Naive thymus-derived CD4-positive, alpha-beta T cell (primary cell): ENCODE measurements around the gene CLRN3. TPM values are rescaled to one million over a fixed set of nuclear protein-coding genes. Genes with fewer than 3 reads are reported as not detected.

ENCODE experiments used
- ATAC-seq: fragments of 150-1000 bp; cut with Tn5 transposase; 2 replicates; pipeline ENCODE4 v1.10.0; 2021; ENCODE audit warnings: mild to moderate bottlenecking, moderate library complexity
- CTCF ChIA-PET: fragments of 350-600 bp; sonication (Branson Sonifier 250); formaldehyde crosslinking; loops from one replicate; lab custom pipeline; 2021; ENCODE audit warnings: antibody characterized with exemption; lab: Charles Lee
- POLR2A ChIA-PET: fragments of 350-600 bp; sonication (Branson Sonifier 250); formaldehyde crosslinking; loops from one replicate; lab custom pipeline; 2021; ENCODE audit warnings: antibody characterized with exemption, inconsistent platforms; lab: Charles Lee
- DNase-seq, 9 donors: peaks; one replicate each; pipeline versions ENCODE4 v3.0.0 to v3.0.0-alpha.2; 2020 to 2022; ENCODE audit warnings: mixed read lengths in 1 of 9
- H3K27ac ChIP-seq: one replicate; pipeline ENCODE4 v1.7.0; 2013; ENCODE audit warnings: mild to moderate bottlenecking, low read depth, low read length, moderate library complexity
- H3K27me3 ChIP-seq, 2 donors: one replicate each; pipeline ENCODE4 v1.7.0; 2013; ENCODE audit warnings: low read length in 2 of 2, mild to moderate bottlenecking in 2 of 2, moderate library complexity in 2 of 2; ENCODE audit not compliant: control insufficient read depth in 2 of 2, insufficient read depth in 2 of 2
- H3K36me3 ChIP-seq, 3 experiments: 1 replicate in 2 of 3; 2 replicates in 1 of 3; pipeline ENCODE4 v1.7.0; 2013; ENCODE audit warnings: low read length in 3 of 3, mild to moderate bottlenecking in 3 of 3, moderate library complexity in 1 of 3; ENCODE audit not compliant: insufficient read depth in 3 of 3, control insufficient read depth in 2 of 3
- H3K4me1 ChIP-seq, 2 donors: one replicate each; pipeline ENCODE4 v1.7.0; 2013; ENCODE audit warnings: low read length in 2 of 2, mild to moderate bottlenecking in 2 of 2, moderate library complexity in 1 of 2; ENCODE audit not compliant: control insufficient read depth in 2 of 2, insufficient read depth in 2 of 2
- H3K4me3 ChIP-seq: 2 replicates; pipeline ENCODE4 v1.7.0; 2013; ENCODE audit warnings: mild to moderate bottlenecking, low read length
- H3K9me3 ChIP-seq, 3 experiments: 1 replicate in 2 of 3; 2 replicates in 1 of 3; pipeline ENCODE4 v1.7.0; 2013; ENCODE audit warnings: low read length in 3 of 3; ENCODE audit not compliant: control insufficient read depth in 2 of 3
- H3K27ac Mint-ChIP-seq, 9 donors: one replicate each; pipeline ENCODE4 v1.8.0; 2020 to 2022; ENCODE audit warnings: mixed read lengths in 9 of 9, mild to moderate bottlenecking in 8 of 9, moderate library complexity in 5 of 9, inconsistent platforms in 2 of 9
- H3K27me3 Mint-ChIP-seq, 5 donors: one replicate each; pipeline ENCODE4 v1.8.0; 2021 to 2022; ENCODE audit warnings: mixed read lengths in 5 of 5, mild to moderate bottlenecking in 1 of 5
- H3K36me3 Mint-ChIP-seq, 5 donors: one replicate each; pipeline ENCODE4 v1.8.0; 2020 to 2022; ENCODE audit warnings: mixed read lengths in 5 of 5, mild to moderate bottlenecking in 3 of 5, inconsistent platforms in 1 of 5
- H3K4me1 Mint-ChIP-seq, 7 donors: one replicate each; pipeline ENCODE4 v1.8.0; 2020 to 2022; ENCODE audit warnings: mixed read lengths in 7 of 7, mild to moderate bottlenecking in 3 of 7, inconsistent platforms in 1 of 7
- H3K4me3 Mint-ChIP-seq, 10 donors: one replicate each; pipeline ENCODE4 v1.8.0; 2020 to 2022; ENCODE audit warnings: mild to moderate bottlenecking in 10 of 10, mixed read lengths in 10 of 10, moderate library complexity in 6 of 10, inconsistent platforms in 2 of 10
- H3K9me3 Mint-ChIP-seq, 11 donors: one replicate each; pipeline ENCODE4 v1.8.0; 2020 to 2022; ENCODE audit warnings: mixed read lengths in 11 of 11, mild to moderate bottlenecking in 4 of 11, inconsistent platforms in 1 of 11, moderate library complexity in 1 of 11
- intact Hi-C, 2 donors: fragments of 100-400 bp; cut with micrococcal nuclease; formaldehyde crosslinking; loops; one replicate each; pipeline ENCODE4 v1.15.1; 2023
- polyA plus RNA-seq, 2 donors: library from polyadenylated mRNA; unstranded; fragments of 300-500 nt; fragmentation: Illumina TruSeq; gene quantifications; one replicate each; pipeline ENCODE4 v1.2.3, GENCODE V29; 2021
- total RNA-seq, 6 experiments: library from RNA in 5 of 6; stranded (reverse) in 5 of 6; gene quantifications; 1 replicate in 5 of 6; 2 replicates in 1 of 6; pipeline ENCODE4 v1.2.3 and lab custom pipeline; 2021 to 2026

CLRN3 gene
- total and polyA plus RNA-seq, 7 experiments from 2014 or later = not detected

- ATAC-seq (no peak), DNase-seq (no peak)
- no peaks in the 10 kb centered on the region for H3K4me1 ChIP-seq
- H3K4me3 Mint-ChIP-seq = no peak overlapping the region
- H3K27ac Mint-ChIP-seq = no peak overlapping the region
- intact Hi-C loops = no loop called here
- H3K27ac ChIP-seq = no peak overlapping the region
- H3K4me1 Mint-ChIP-seq = peaks cover 0 to 2% (median 0%) of the 10 kb centered on the region in 7 donors
- no peaks in the 10 kb centered on the region for H3K27me3 ChIP-seq
- no peaks in the 10 kb centered on the region for H3K9me3 ChIP-seq
- no peaks in the 10 kb centered on the region for H3K36me3 Mint-ChIP-seq
- ChIA-PET CTCF (no interaction called here), POLR2A (no interaction called here)
- H3K4me3 ChIP-seq = no peak overlapping the region
- no peaks in the 10 kb centered on the region for H3K36me3 ChIP-seq
- peaks cover 0 to 3% (median 0%) of the 10 kb centered on the region in 11 donors for H3K9me3 Mint-ChIP-seq
- peaks cover 0 to 18% (median 7%) of the 10 kb centered on the region in 5 donors for H3K27me3 Mint-ChIP-seq
These were observed 41.6 kb upstream of the CLRN3 start for GRCh38 chr10:127934383-127934782.

DNA sequence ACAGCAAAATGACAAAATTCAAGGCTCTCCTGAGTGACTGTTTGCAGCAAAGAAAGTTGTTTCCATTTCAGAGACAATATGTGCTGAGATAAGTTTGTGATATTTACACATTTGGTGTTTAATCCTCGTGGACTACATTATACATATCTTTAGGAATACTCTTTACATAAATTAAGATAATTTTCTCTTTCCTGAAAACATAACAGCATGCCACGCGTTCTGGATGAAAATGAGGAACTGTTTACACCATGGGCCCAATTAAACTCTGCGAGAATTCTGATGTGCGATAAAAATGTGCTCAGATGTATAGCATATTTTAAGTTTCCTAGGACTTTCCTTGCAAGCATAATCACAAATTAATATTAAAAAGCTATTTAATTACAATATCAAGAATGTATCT, 40.5 kb upstream of the CLRN3 start:
- POLR2A ChIA-PET = no interaction called here
- intact Hi-C loops = no loop called here
- H3K4me1 Mint-ChIP-seq = peaks cover 0 to 2% (median 0%) of the 10 kb centered on the region in 7 donors
- H3K36me3 Mint-ChIP-seq = no peaks in the 10 kb centered on the region
- no peak overlapping the region for H3K27ac ChIP-seq
- H3K4me3 Mint-ChIP-seq = no peak overlapping the region
- peaks cover 0 to 3% (median 0%) of the 10 kb centered on the region in 11 donors for H3K9me3 Mint-ChIP-seq
- no peak overlapping the region for H3K27ac Mint-ChIP-seq
- DNase-seq = no peak
- CTCF ChIA-PET = no interaction called here
- no peaks in the 10 kb centered on the region for H3K27me3 ChIP-seq
- H3K4me3 ChIP-seq = no peak overlapping the region
- peaks cover 0 to 16% (median 3%) of the 10 kb centered on the region in 5 donors for H3K27me3 Mint-ChIP-seq
- no peaks in the 10 kb centered on the region for H3K9me3 ChIP-seq
- H3K36me3 ChIP-seq = no peaks in the 10 kb centered on the region
- H3K4me1 ChIP-seq = no peaks in the 10 kb centered on the region
- ATAC-seq = no peak

DNA sequence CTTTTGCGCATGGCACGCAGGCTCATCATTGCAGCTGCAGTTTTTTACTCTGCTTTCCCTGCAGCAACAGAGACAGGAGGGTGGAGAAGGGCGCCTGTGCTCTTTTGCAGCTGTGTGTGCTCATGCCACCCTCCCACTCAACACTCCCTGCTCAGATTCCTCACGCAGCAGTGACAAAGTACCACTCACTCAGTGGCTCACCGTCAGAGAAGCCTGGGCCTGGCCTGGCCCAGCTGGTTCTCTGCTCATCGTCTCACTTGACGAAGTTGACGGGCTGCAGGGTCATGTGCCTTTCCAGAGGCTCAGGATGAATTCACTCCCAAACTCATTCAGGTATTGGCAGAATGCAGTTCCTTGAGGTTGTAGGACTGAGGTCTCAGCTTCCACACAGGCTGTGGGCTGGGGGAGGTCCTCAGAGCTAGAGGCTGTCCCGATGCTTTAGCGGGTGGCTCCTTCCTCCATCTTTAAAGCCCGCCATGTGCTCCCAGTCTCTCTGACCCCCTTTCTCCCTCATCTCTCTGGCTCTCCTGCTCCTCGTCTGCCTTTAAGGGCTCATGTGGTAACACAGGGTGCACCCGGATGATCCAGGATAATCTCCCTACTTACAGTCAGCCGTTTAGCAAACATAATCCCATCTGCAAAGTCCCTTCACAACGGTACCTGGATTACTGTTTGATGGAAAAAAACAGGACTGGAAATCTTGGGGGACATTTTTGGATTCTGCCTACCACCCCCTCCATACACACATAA, 40.0 kb upstream of the CLRN3 start:
- H3K9me3 ChIP-seq = no peaks in the 10 kb centered on the region
- peaks cover 0 to 13% (median 3%) of the 10 kb centered on the region in 5 donors for H3K27me3 Mint-ChIP-seq
- H3K36me3 ChIP-seq = no peaks in the 10 kb centered on the region
- H3K36me3 Mint-ChIP-seq = no peaks in the 10 kb centered on the region
- H3K4me3 ChIP-seq = no peak overlapping the region
- peaks cover 0 to 2% (median 0%) of the 10 kb centered on the region in 7 donors for H3K4me1 Mint-ChIP-seq
- H3K27me3 ChIP-seq = no peaks in the 10 kb centered on the region
- ChIA-PET POLR2A (no interaction called here), CTCF (no interaction called here)
- no peak for DNase-seq
- no peak overlapping the region for H3K27ac Mint-ChIP-seq
- intact Hi-C loops = no loop called here
- H3K9me3 Mint-ChIP-seq = peaks cover 0 to 3% (median 0%) of the 10 kb centered on the region in 11 donors
- H3K4me1 ChIP-seq = no peaks in the 10 kb centered on the region
- H3K4me3 Mint-ChIP-seq = no peak overlapping the region
- ATAC-seq = no peak
- no peak overlapping the region for H3K27ac ChIP-seq

DNA sequence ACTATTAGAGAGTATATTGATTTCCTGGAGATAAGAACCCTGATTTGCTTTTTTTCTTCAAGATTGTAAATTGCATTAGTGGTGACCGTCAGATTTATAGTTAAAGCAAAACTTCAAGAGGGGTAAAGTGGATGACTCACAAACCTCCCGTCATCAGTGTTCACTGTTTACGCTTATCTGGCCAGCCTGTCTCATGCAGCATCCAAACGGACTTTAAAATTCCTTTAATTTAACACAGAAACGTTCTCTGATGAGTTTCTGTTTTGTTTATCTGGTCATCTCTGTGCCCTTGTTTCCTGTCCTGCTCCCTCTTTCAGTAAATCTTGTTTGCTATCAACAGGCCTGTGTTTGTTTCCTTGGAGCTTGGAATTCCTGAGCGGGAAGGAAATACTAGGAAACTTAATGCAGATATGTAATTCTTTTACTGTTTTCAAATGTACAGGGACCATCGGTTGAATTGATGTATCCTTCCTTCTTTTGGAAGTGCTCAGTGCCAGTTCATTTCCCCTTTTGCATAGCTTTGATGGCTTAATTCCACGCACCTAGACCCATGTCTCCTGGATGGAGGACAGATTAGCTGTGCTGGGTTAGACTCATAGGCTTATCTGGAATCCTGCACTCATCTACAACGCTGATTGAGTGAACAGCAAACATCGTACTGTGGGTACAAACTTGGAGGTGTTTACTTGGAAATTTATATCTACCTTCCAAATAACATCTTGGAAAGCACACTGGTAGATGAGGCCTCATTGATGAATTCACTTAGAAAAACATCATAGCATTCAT, 35.5 kb upstream of the CLRN3 start:
- Histone ChIP-seq H3K27ac (no peak overlapping the region), H3K27me3 (no peaks in the 10 kb centered on the region), H3K4me1 (no peaks in the 10 kb centered on the region), H3K4me3 (no peak overlapping the region), H3K9me3 (no peaks in the 10 kb centered on the region), H3K36me3 (no peaks in the 10 kb centered on the region)
- H3K4me1 Mint-ChIP-seq = peaks cover 0 to 7% (median 0%) of the 10 kb centered on the region in 7 donors
- ChIA-PET POLR2A (no interaction called here), CTCF (interaction anchor here (1.5 kb wide), 1 partner anchor 141 kb away, joined by 3 read pairs; no protein-coding TSS in a partner anchor)
- H3K27ac Mint-ChIP-seq = no peak overlapping the region
- ATAC-seq = no peak
- H3K27me3 Mint-ChIP-seq = peaks cover 0 to 2% (median 0%) of the 10 kb centered on the region in 5 donors
- DNase-seq = no peak
- no peak overlapping the region for H3K4me3 Mint-ChIP-seq
- intact Hi-C loops = no loop called here
- no peaks in the 10 kb centered on the region for H3K36me3 Mint-ChIP-seq
- H3K9me3 Mint-ChIP-seq = peaks cover 0 to 3% (median 0%) of the 10 kb centered on the region in 11 donors

GRCh38 chr10:127926455-127926854, 33.7 kb upstream of the CLRN3 start:
- no peak overlapping the region for H3K4me3 ChIP-seq
- H3K27ac Mint-ChIP-seq = no peak overlapping the region
- no peaks in the 10 kb centered on the region for H3K9me3 Mint-ChIP-seq

GRCh38 chr10:127925471-127926207, 32.9 kb upstream of the CLRN3 start:
- intact Hi-C loops = no loop called here
- CTCF ChIA-PET = interaction anchor here (0.5 kb wide), 1 partner anchor 213 kb away, joined by 3 read pairs; no protein-coding TSS in a partner anchor
- no peaks in the 10 kb centered on the region for H3K27me3 ChIP-seq
- no peak overlapping the region for H3K4me3 ChIP-seq
- H3K36me3 Mint-ChIP-seq = no peaks in the 10 kb centered on the region
- peaks cover 0 to 9% (median 0%) of the 10 kb centered on the region in 7 donors for H3K4me1 Mint-ChIP-seq
- ATAC-seq (no peak), DNase-seq (no peak)
- H3K36me3 ChIP-seq = no peaks in the 10 kb centered on the region
- H3K27ac Mint-ChIP-seq = no peak overlapping the region
- H3K4me1 ChIP-seq = no peaks in the 10 kb centered on the region
- POLR2A ChIA-PET = no interaction called here
- no peaks in the 10 kb centered on the region for H3K9me3 ChIP-seq
- no peak overlapping the region for H3K27ac ChIP-seq
- no peaks in the 10 kb centered on the region for H3K9me3 Mint-ChIP-seq
- H3K27me3 Mint-ChIP-seq = peaks cover 0 to 2% (median 0%) of the 10 kb centered on the region in 5 donors
- no peak overlapping the region for H3K4me3 Mint-ChIP-seq

More at GRCh38 chr10:127926455-127926854, 33.7 kb upstream of the CLRN3 start:
- CTCF ChIA-PET = interaction anchor here (0.7 kb wide), 1 partner anchor 8 kb away, joined by 5 read pairs; no protein-coding TSS in a partner anchor
- POLR2A ChIA-PET = no interaction called here
- Histone ChIP-seq H3K27ac (no peak overlapping the region), H3K9me3 (no peaks in the 10 kb centered on the region), H3K4me1 (no peaks in the 10 kb centered on the region), H3K27me3 (no peaks in the 10 kb centered on the region), H3K36me3 (no peaks in the 10 kb centered on the region)
- ATAC-seq (peak; percentile 72), DNase-seq (no peak)
- H3K27me3 Mint-ChIP-seq = peaks cover 0 to 2% (median 0%) of the 10 kb centered on the region in 5 donors
- H3K4me3 Mint-ChIP-seq = no peak overlapping the region
- intact Hi-C loops = no loop called here
- H3K36me3 Mint-ChIP-seq = no peaks in the 10 kb centered on the region
- peaks cover 0 to 7% (median 0%) of the 10 kb centered on the region in 7 donors for H3K4me1 Mint-ChIP-seq
